ENCODE results near the gene ASPDH. TPM values are rescaled to one million over a fixed set of nuclear protein-coding genes. Genes with fewer than 3 reads are reported as not detected.

The ASPDH gene
- total RNA-seq, 1 experiment from 2014 or later, result not detected

DNA sequence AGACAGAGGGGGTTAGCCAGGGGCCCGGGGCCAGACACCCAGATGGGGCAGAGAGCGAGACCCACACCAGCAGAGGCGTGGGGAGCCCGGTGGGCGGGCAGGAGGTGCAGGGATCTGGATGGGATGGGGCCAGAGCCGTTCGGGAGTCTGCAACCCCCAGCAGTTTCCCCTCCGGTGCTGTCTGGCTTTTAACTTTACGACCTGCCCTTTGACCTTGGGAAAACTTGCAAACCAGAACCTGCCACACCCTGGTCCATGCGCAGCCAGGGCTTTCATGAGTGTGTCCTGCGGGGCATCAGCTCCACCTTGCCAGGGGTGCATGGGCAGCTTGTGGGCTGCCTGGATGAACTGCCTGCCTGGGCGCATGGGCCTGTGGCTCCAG is 12.5 kb downstream of the ASPDH start:
- H3K27ac ChIP-seq (ENCODE audit: low read depth, low read length), result no peak overlapping the region
- H3K4me2 ChIP-seq (ENCODE audit: low read length), result no peak overlapping the region
- no peaks in the 10 kb centered on the region; a peak in 1 of 4 replicates for H3K36me3 ChIP-seq (ENCODE audit: control insufficient read depth in 1 of 2, insufficient read depth in 2 of 2, low read length in 2 of 2)
- no peak for DNase-seq (ENCODE audit: low read depth, low spot score)
- POLR2A ChIA-PET, result no interaction called here
- CTCF ChIA-PET, result no interaction called here
- BruUV-seq (replicated peaks), result no TSS peak
- H2AFZ ChIP-seq (ENCODE audit: low read depth, low read length, poor library complexity, severe bottlenecking), result no peak overlapping the region
- no peaks in the 10 kb centered on the region for H3K79me2 ChIP-seq (ENCODE audit: insufficient read depth, low read length)
- H3K9me2 ChIP-seq (ENCODE audit: insufficient read depth), result no peaks in the 10 kb centered on the region
- no peak for TF ChIP-seq ELF1 (IDR thresholded peaks at IDR 0.05; ENCODE audit: borderline replicate concordance, low read depth)
- TF ChIP-seq SRF (IDR thresholded peaks at IDR 0.05; ENCODE audit: low read depth), result no peak
- no peak for TF ChIP-seq EGR1 (IDR thresholded peaks at IDR 0.05; ENCODE audit: low read depth)
- TF ChIP-seq SIN3A (IDR thresholded peaks at IDR 0.05; ENCODE audit: low read depth), result no peak
- TF ChIP-seq YY1 (IDR thresholded peaks at IDR 0.05; ENCODE audit: extremely low read depth, insufficient replicate concordance, low read depth, low read length), result no peak
- TF ChIP-seq, protein P1, sequence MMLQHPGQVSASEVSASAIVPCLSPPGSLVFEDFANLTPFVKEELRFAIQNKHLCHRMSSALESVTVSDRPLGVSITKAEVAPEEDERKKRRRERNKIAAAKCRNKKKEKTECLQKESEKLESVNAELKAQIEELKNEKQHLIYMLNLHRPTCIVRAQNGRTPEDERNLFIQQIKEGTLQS (IDR thresholded peaks at IDR 0.05), result no peak
- TF ChIP-seq ZBTB33 (IDR thresholded peaks at IDR 0.05; ENCODE audit: extremely low read depth, insufficient replicate concordance, low read length), result no peak
- TF ChIP-seq POLR2AphosphoS5 (IDR thresholded peaks at IDR 0.05; ENCODE audit: low read depth, low read length), result no peak
- H3K4me3 ChIP-seq (replicated peaks in 1 of 2; ENCODE audit: low read depth in 1 of 2, low read length in 2 of 2), result no peak overlapping the region
- RAD21 ChIA-PET (ENCODE audit: low non-redundant PET in 1 of 2, low total read pairs in 2 of 2, uncharacterized antibody in 2 of 2, unreplicated experiment in 2 of 2), result no interaction called here
- H3K27me3 ChIP-seq (ENCODE audit: insufficient read depth, low read length), result no peaks in the 10 kb centered on the region
- intact Hi-C loops (cut with micrococcal nuclease), result no loop called here
- H4K20me1 ChIP-seq (ENCODE audit: insufficient read depth), result no peaks in the 10 kb centered on the region
- no peak overlapping the region for H3K9ac ChIP-seq (ENCODE audit: low read length)
- no peak for ATAC-seq
- H3K4me1 ChIP-seq (ENCODE audit: control insufficient read depth in 1 of 2, insufficient read depth in 2 of 2, low read length in 2 of 2), result peaks cover 0 to 9% of the 10 kb centered on the region in 2 experiments; a peak in 3 of 4 replicates
- H3K9me3 ChIP-seq (ENCODE audit: control insufficient read depth in 1 of 2, insufficient read depth in 1 of 2, low read depth in 1 of 2, low read length in 2 of 2), result no peaks in the 10 kb centered on the region

GRCh38 chr19:50500753-50501151 is 13.0 kb downstream of the ASPDH start:
- no TSS peak for BruUV-seq (replicated peaks)
- H3K4me2 ChIP-seq (ENCODE audit: low read length), result no peak overlapping the region
- ChIA-PET CTCF (no interaction called here), POLR2A (no interaction called here), RAD21 (ENCODE audit: low non-redundant PET in 1 of 2, low total read pairs in 2 of 2, uncharacterized antibody in 2 of 2, unreplicated experiment in 2 of 2) (no interaction called here)
- H3K4me1 ChIP-seq (ENCODE audit: control insufficient read depth in 1 of 2, insufficient read depth in 2 of 2, low read length in 2 of 2), result peaks cover 0 to 13% of the 10 kb centered on the region in 2 experiments; a peak in 3 of 4 replicates
- H3K9me3 ChIP-seq (ENCODE audit: control insufficient read depth in 1 of 2, insufficient read depth in 1 of 2, low read depth in 1 of 2, low read length in 2 of 2), result no peaks in the 10 kb centered on the region
- intact Hi-C loops (cut with micrococcal nuclease), result no loop called here
- H3K27ac ChIP-seq (ENCODE audit: low read depth, low read length), result no peak overlapping the region
- H2AFZ ChIP-seq (ENCODE audit: low read depth, low read length, poor library complexity, severe bottlenecking), result no peak overlapping the region
- H3K27me3 ChIP-seq (ENCODE audit: insufficient read depth, low read length), result no peaks in the 10 kb centered on the region
- no peak for TF ChIP-seq EZH2phosphoT487 (IDR thresholded peaks at IDR 0.05; ENCODE audit: borderline replicate concordance)
- no peak for TF ChIP-seq POLR2A (IDR thresholded peaks at IDR 0.05; ENCODE audit: borderline replicate concordance, extremely low read depth, insufficient read depth, insufficient read length)
- TF ChIP-seq ZBTB33 (IDR thresholded peaks at IDR 0.05; ENCODE audit: extremely low read depth, insufficient replicate concordance, low read length), result no peak
- no peak for DNase-seq (ENCODE audit: low read depth, low spot score)
- ATAC-seq, result no peak
- H3K4me3 ChIP-seq (replicated peaks in 1 of 2; ENCODE audit: low read depth in 1 of 2, low read length in 2 of 2), result no peak overlapping the region
- no peaks in the 10 kb centered on the region for H4K20me1 ChIP-seq (ENCODE audit: insufficient read depth)
- no peaks in the 10 kb centered on the region for H3K9me2 ChIP-seq (ENCODE audit: insufficient read depth)
- H3K79me2 ChIP-seq (ENCODE audit: insufficient read depth, low read length), result no peaks in the 10 kb centered on the region
- no peaks in the 10 kb centered on the region; a peak in 1 of 4 replicates for H3K36me3 ChIP-seq (ENCODE audit: control insufficient read depth in 1 of 2, insufficient read depth in 2 of 2, low read length in 2 of 2)
- H3K9ac ChIP-seq (ENCODE audit: low read length), result no peak overlapping the region
